Posterior vena cava (tissue), 2 donors: ENCODE results near the gene CLEC11A. TPM values are rescaled to one million over a fixed set of nuclear protein-coding genes. Genes with fewer than 3 reads are reported as not detected.

ENCODE experiments used
- DNase-seq: peaks from one replicate; pipeline ENCODE4 v3.0.0-alpha.2; 2020; ENCODE audit warnings: low spot score
- intact Hi-C, 2 donors: fragments of 100-400 bp; cut with DNase I; formaldehyde crosslinking; loops; one replicate each; pipeline versions ENCODE4 v1.14.1 to v1.14.2; 2022 to 2023
- long read RNA-seq, 2 donors: library from polyadenylated mRNA; unstranded; transcript quantifications; one replicate each; pipeline ENCODE4 v2.0.0, GENCODE V29; 2020 to 2021
- total RNA-seq, 2 donors: library from RNA; stranded (reverse); fragmentation: NEBNext Ultra II Directional; extraction: Animal tissue kit (Norgen Biotek cat#: 25700); gene quantifications; one replicate each; pipeline ENCODE4 v1.2.1, GENCODE V29; 2021
- donor health status: DM: yes; HTN: yes; CAD: no.
- donor health status: DM: yes; HTN: yes; CAD: no.

Gene CLEC11A
- total RNA-seq: 10 to 100 TPM in 1 of 2 donors, 1 to 10 TPM in 1; 8.5 to 12.5 TPM
- long read RNA-seq, donor 1, transcript CLEC11A-201 (4 exons, 1,419 nt): major isoform, 5 of 6 reads
- long read RNA-seq, donor 1, partial matches to known transcripts: 0 of 6 reads
- long read RNA-seq, donor 1, other reads (novel, unspliced or antisense): 1 of 6 reads
- long read RNA-seq, donor 2, transcript CLEC11A-201 (4 exons, 1,419 nt): major isoform, 18 of 24 reads
- long read RNA-seq, donor 2, partial matches to known transcripts: 4 of 24 reads
- long read RNA-seq, donor 2, other reads (novel, unspliced or antisense): 2 of 24 reads

GRCh38 chr19:50723069-50723468, at the start of gene CLEC11A:
TSS of gene CLEC11A (plus strand) at chr19:50723364. CDS start at chr19:50723526, 162 bp downstream.
- intact Hi-C loops: no loop called here
- peak; percentile 86 for DNase-seq

GRCh38 chr19:50676625-50677197, 46.5 kb upstream of the CLEC11A start:
- DNase-seq: no peak
- intact Hi-C loops: no loop called here

GRCh38 chr19:50677636-50678035, 45.5 kb upstream of the CLEC11A start:
- DNase-seq: no peak
- intact Hi-C loops: no loop called here

GRCh38 chr19:50678323-50678722, 44.8 kb upstream of the CLEC11A start:
- intact Hi-C loops: no loop called here
- no peak for DNase-seq

- peak; percentile 94 for DNase-seq
- intact Hi-C loops: no loop called here
Observed at GRCh38 chr19:50679177-50680125, 43.7 kb upstream of the CLEC11A start.

- DNase-seq: no peak
- intact Hi-C loops: loop anchor here in 1 of 2 donors (1.0 kb wide), 1 partner anchor 26 kb away; no protein-coding TSS in a partner anchor
Observed at GRCh38 chr19:50686310-50687032, 36.7 kb upstream of the CLEC11A start.

GRCh38 chr19:50688766-50689165, 34.4 kb upstream of the CLEC11A start:
- DNase-seq: no peak
- intact Hi-C loops: no loop called here

GRCh38 chr19:50690439-50690838, 32.7 kb upstream of the CLEC11A start:
- intact Hi-C loops: no loop called here
- no peak for DNase-seq

- no peak for DNase-seq
- intact Hi-C loops: no loop called here
Observed at GRCh38 chr19:50693064-50693975, 29.8 kb upstream of the CLEC11A start.

- intact Hi-C loops: no loop called here
Observed at GRCh38 chr19:50694815-50695145, 28.4 kb upstream of the CLEC11A start.

GRCh38 chr19:50695251-50696093, 27.7 kb upstream of the CLEC11A start:
- intact Hi-C loops: no loop called here
- DNase-seq: no peak

More at GRCh38 chr19:50694815-50695145, 28.4 kb upstream of the CLEC11A start:
- no peak for DNase-seq

- DNase-seq: no peak
- intact Hi-C loops: no loop called here
Observed at GRCh38 chr19:50696094-50696483, 27.1 kb upstream of the CLEC11A start.

- no peak for DNase-seq
- intact Hi-C loops: no loop called here
Observed at GRCh38 chr19:50697414-50698124, 25.6 kb upstream of the CLEC11A start.

- DNase-seq: no peak
- intact Hi-C loops: no loop called here
Observed at GRCh38 chr19:50701367-50701985, 21.7 kb upstream of the CLEC11A start.

- intact Hi-C loops: no loop called here
Observed at GRCh38 chr19:50702158-50702870, 20.9 kb upstream of the CLEC11A start.

More at GRCh38 chr19:50702158-50702870, 20.9 kb upstream of the CLEC11A start:
- no peak for DNase-seq
